Testis (tissue), 3 donors: ENCODE data around the gene ARHGEF28. TPM values are rescaled to one million over a fixed set of nuclear protein-coding genes. Genes with fewer than 3 reads are reported as not detected.
A peak's percentile ranks its signal among the peaks of the same experiment; 100 is the strongest.

ENCODE experiments used
- DNase-seq: peaks from one replicate; pipeline ENCODE4 v3.0.0-alpha.2; 2019
- H3K27ac ChIP-seq, 2 donors: fragments of 200-600 bp; sonication (generic); one replicate each; pipeline ENCODE4 v1.5.1; 2019
- H3K27me3 ChIP-seq: fragments of 200-600 bp; sonication (generic); one replicate; pipeline ENCODE4 v1.5.1; 2019
- H3K36me3 ChIP-seq: fragments of 200-600 bp; sonication (generic); one replicate; pipeline ENCODE4 v1.5.1; 2017; ENCODE audit warnings: low read depth; ENCODE audit errors: missing control alignments
- H3K4me1 ChIP-seq: fragments of 200-600 bp; sonication (generic); one replicate; pipeline ENCODE4 v1.5.1; 2019
- H3K4me3 ChIP-seq, 2 donors: fragments of 200-600 bp; sonication (generic); one replicate each; pipeline ENCODE4 v1.5.1; 2017 to 2019
- H3K9me3 ChIP-seq: fragments of 200-600 bp; sonication (generic); one replicate; pipeline ENCODE4 v1.5.1; 2017
- CTCF ChIP-seq, 3 experiments: fragments of 450-650 bp in 2 of 3; fragments of 200-600 bp in 1 of 3; sonication (generic) in 1 of 3; IDR thresholded peaks; one replicate each; pipeline ENCODE4 v1.5.1; 2016 to 2019; ENCODE audit warnings: antibody characterized with exemption in 3 of 3, mild to moderate bottlenecking in 2 of 3, moderate library complexity in 1 of 3
- POLR2A ChIP-seq: fragments of 450-650 bp; IDR thresholded peaks from one replicate; pipeline ENCODE4 v1.6.1; 2017; ENCODE audit warnings: antibody characterized with exemption, mild to moderate bottlenecking, moderate library complexity
- WGBS, 2 donors: methylation state at CpG; one replicate each; pipeline ENCODE4 v1.1.5; 2018; 5-methylcytosine and 5-hydroxymethylcytosine counted together
- intact Hi-C: fragments of 100-400 bp; cut with DNase I; formaldehyde crosslinking; loops from one replicate; pipeline ENCODE4 v1.15.1; 2023; ENCODE audit warnings: low total_unique reads
- polyA plus RNA-seq: library from polyadenylated mRNA; stranded (reverse); fragments of 350-450 nt; fragmentation: Illumina TruSeq; extraction: RNeasy Lipid Tissue Mini Kit (QIAGEN cat#74804); gene quantifications from one replicate; pipeline ENCODE4 v1.2.3, GENCODE V29; 2014; ENCODE audit warnings: low read depth, low replicate concordance; ENCODE audit not compliant: insufficient read depth
- total RNA-seq, 2 donors: library from RNA; depleted of rRNA; stranded (reverse); fragments of >200 nt; gene quantifications; one replicate each; pipeline ENCODE4 v1.2.3, GENCODE V29; 2016

ARHGEF28 gene
- total and polyA plus RNA-seq, 3 donors from 2014 or later, result 3.9 to 8.7 (median 8.0) TPM

- Histone ChIP-seq H3K4me3 (no peak overlapping the region), H3K4me1 (peaks cover 11% of the 10 kb centered on the region), H3K27ac (peak overlapping the region in 1 of 2 donors; percentile 49), H3K9me3 (no peaks in the 10 kb centered on the region), H3K27me3 (no peaks in the 10 kb centered on the region), H3K36me3 (no peaks in the 10 kb centered on the region)
- 96 to 100% methylated on average over 1 of the region's 1 CpG for WGBS, 2 donors
- DNase-seq, result no peak
- TF ChIP-seq CTCF (IDR thresholded peaks at IDR 0.05) (no peak), POLR2A (no peak)
- intact Hi-C loops, result no loop called here
Measured at GRCh38 chr5:73830646-73831045, 204.7 kb downstream of the ARHGEF28 start.

GRCh38 chr5:73831066-73831465 lies 205.1 kb downstream of the ARHGEF28 start:
- no peak for DNase-seq
- Histone ChIP-seq H3K36me3 (no peaks in the 10 kb centered on the region), H3K4me3 (no peak overlapping the region), H3K9me3 (no peaks in the 10 kb centered on the region), H3K27ac (peak overlapping the region in 1 of 2 donors; percentile 49), H3K27me3 (no peaks in the 10 kb centered on the region), H3K4me1 (peaks cover 11% of the 10 kb centered on the region)
- intact Hi-C loops, result no loop called here
- TF ChIP-seq POLR2A, result no peak
- TF ChIP-seq CTCF (IDR thresholded peaks at IDR 0.05), result no peak
- 54 to 62% methylated on average over 3 of the region's 3 CpGs for WGBS, 2 donors

- Histone ChIP-seq H3K27ac (no peak overlapping the region), H3K27me3 (no peaks in the 10 kb centered on the region), H3K4me3 (no peak overlapping the region), H3K4me1 (no peaks in the 10 kb centered on the region), H3K36me3 (no peaks in the 10 kb centered on the region), H3K9me3 (no peaks in the 10 kb centered on the region)
- WGBS, 2 donors, result 92 to 98% methylated on average over 2 of the region's 2 CpGs
- intact Hi-C loops, result no loop called here
- no peak for TF ChIP-seq CTCF (IDR thresholded peaks at IDR 0.05)
- TF ChIP-seq POLR2A, result no peak
- DNase-seq, result no peak
Measured at GRCh38 chr5:73834693-73835092, 208.7 kb downstream of the ARHGEF28 start.

- no peaks in the 10 kb centered on the region for H3K36me3 ChIP-seq
- TF ChIP-seq CTCF (IDR thresholded peaks at IDR 0.05) (no peak), POLR2A (no peak)
- no peak overlapping the region for H3K4me3 ChIP-seq
- intact Hi-C loops, result no loop called here
- H3K27ac ChIP-seq, result no peak overlapping the region
- WGBS, 2 donors, result 58 to 75% methylated on average over 2 of the region's 2 CpGs
- DNase-seq, result no peak
- no peaks in the 10 kb centered on the region for H3K27me3 ChIP-seq
- no peaks in the 10 kb centered on the region for H3K4me1 ChIP-seq
- no peaks in the 10 kb centered on the region for H3K9me3 ChIP-seq
Measured at GRCh38 chr5:73835726-73836125, 209.7 kb downstream of the ARHGEF28 start.

GRCh38 chr5:73836607-73837006 lies 210.6 kb downstream of the ARHGEF28 start:
- no peaks in the 10 kb centered on the region for H3K36me3 ChIP-seq
- H3K4me3 ChIP-seq, result no peak overlapping the region
- no peak for DNase-seq
- H3K9me3 ChIP-seq, result no peaks in the 10 kb centered on the region
- H3K27me3 ChIP-seq, result no peaks in the 10 kb centered on the region
- TF ChIP-seq CTCF (IDR thresholded peaks at IDR 0.05), result no peak
- no peak for TF ChIP-seq POLR2A
- no peaks in the 10 kb centered on the region for H3K4me1 ChIP-seq
- no peak overlapping the region for H3K27ac ChIP-seq
- intact Hi-C loops, result no loop called here
